Left ventricle myocardium inferior (tissue), 1 donor: Measurements from ENCODE around the gene CDX2. TPM values are rescaled to one million over a fixed set of nuclear protein-coding genes. Genes with fewer than 3 reads are reported as not detected.

Source experiments
- DNase-seq: peaks from one replicate; pipeline ENCODE4 v3.0.0-alpha.2; 2020
- H3K27ac ChIP-seq: fragments of 200-600 bp; replicated peaks from 2 replicates; pipeline ENCODE4 v1.8.0; 2021
- H3K27me3 ChIP-seq: fragments of 200-600 bp; 2 replicates; pipeline ENCODE4 v1.8.0; 2021; ENCODE audit warnings: low read depth
- H3K36me3 ChIP-seq: fragments of 200-600 bp; 2 replicates; pipeline ENCODE4 v1.8.0; 2021
- H3K4me1 ChIP-seq: fragments of 200-600 bp; 2 replicates; pipeline ENCODE4 v1.8.0; 2021
- H3K4me3 ChIP-seq: fragments of 200-600 bp; 2 replicates; pipeline ENCODE4 v1.8.0; 2021; ENCODE audit warnings: mild to moderate bottlenecking, moderate library complexity
- H3K9me3 ChIP-seq: fragments of 200-600 bp; replicated peaks from 2 replicates; pipeline ENCODE4 v1.8.0; 2021
- intact Hi-C: fragments of 100-400 bp; cut with micrococcal nuclease; formaldehyde crosslinking; loops from one replicate; pipeline ENCODE4 v1.11.0; 2022
- total RNA-seq: library from RNA; stranded (reverse); fragmentation: NEBNext Ultra II Directional; extraction: Animal tissue kit (Norgen Biotek cat#: 25700); gene quantifications from one replicate; pipeline ENCODE4 v1.2.1, GENCODE V29; 2021
- TF ChIP-seq, protein P1 (sequence below): fragments of 200-600 bp; IDR thresholded peaks from 2 replicates; pipeline ENCODE4 v1.8.0; 2021; ENCODE audit warnings: antibody characterized with exemption, mild to moderate bottlenecking, borderline replicate concordance
- donor health status: DM: no; HTN: yes; CAD: no; lungs with severe emphysema.

The CDX2 gene
- total RNA-seq, 1 donor from 2014 or later = not detected

- peaks cover 100% of the 10 kb centered on the region for H3K27me3 ChIP-seq
- H3K36me3 ChIP-seq = no peaks in the 10 kb centered on the region
- DNase-seq = no peak
- no peak overlapping the region for H3K4me3 ChIP-seq
- TF ChIP-seq, protein P1, sequence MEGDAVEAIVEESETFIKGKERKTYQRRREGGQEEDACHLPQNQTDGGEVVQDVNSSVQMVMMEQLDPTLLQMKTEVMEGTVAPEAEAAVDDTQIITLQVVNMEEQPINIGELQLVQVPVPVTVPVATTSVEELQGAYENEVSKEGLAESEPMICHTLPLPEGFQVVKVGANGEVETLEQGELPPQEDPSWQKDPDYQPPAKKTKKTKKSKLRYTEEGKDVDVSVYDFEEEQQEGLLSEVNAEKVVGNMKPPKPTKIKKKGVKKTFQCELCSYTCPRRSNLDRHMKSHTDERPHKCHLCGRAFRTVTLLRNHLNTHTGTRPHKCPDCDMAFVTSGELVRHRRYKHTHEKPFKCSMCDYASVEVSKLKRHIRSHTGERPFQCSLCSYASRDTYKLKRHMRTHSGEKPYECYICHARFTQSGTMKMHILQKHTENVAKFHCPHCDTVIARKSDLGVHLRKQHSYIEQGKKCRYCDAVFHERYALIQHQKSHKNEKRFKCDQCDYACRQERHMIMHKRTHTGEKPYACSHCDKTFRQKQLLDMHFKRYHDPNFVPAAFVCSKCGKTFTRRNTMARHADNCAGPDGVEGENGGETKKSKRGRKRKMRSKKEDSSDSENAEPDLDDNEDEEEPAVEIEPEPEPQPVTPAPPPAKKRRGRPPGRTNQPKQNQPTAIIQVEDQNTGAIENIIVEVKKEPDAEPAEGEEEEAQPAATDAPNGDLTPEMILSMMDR = no peak
- intact Hi-C loops = no loop called here
- no peak overlapping the region for H3K27ac ChIP-seq
- H3K4me1 ChIP-seq = peaks cover 41% of the 10 kb centered on the region
- H3K9me3 ChIP-seq = no peaks in the 10 kb centered on the region
Observed at GRCh38 chr13:27922883-27923612, 46.1 kb downstream of the CDX2 start.

DNA sequence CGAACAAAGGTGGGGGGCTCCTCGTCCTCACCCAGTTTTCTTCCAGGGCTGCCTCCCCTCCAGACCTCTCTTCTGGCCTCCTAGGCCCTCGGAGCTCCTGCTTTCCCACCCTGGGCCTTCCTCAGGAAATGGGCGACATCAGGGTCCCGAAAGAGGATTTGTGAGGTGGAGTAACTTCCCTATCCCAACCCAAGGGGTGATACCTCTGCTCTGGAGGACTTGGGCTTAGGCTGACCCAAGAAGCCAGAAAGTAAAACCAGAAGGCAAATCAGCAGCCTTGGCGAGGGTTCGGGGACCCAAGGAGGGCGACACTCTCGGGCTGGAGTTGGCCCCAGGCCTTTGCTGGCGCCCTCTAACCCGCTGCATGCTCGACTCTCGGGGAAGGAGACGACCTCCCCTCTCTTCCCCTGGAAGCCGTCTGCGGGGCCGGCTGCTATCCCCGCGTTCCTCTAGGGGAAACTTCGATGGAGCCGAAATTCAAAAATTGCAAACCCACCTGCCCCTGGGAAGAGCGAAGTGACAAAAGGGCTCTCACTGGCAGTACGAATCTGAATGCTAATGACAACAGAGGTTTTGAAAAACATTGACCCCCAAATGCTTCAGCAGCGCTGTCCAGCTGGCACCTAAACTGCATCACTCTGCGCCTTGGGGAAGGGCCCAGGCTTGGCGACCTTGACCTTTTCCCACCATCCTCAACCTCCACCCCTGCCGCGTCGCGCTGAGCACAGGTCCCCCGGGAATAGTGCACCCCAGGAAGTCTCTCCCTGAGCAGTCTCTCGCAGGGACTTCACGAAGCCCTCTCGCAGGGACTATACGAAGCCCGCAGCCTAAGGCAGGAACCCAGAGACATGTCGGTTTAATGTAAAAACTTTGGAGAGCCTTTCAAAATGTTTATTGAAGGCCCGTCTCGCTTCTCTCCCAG is 46.9 kb downstream of the CDX2 start:
- peak overlapping the region; percentile 58 for H3K4me3 ChIP-seq
- H3K27ac ChIP-seq = no peak overlapping the region
- no peaks in the 10 kb centered on the region for H3K36me3 ChIP-seq
- H3K9me3 ChIP-seq = no peaks in the 10 kb centered on the region
- peaks cover 100% of the 10 kb centered on the region for H3K27me3 ChIP-seq
- no peak for DNase-seq
- intact Hi-C loops = no loop called here
- peaks cover 50% of the 10 kb centered on the region for H3K4me1 ChIP-seq
- TF ChIP-seq, protein P1 = no peak

GRCh38 chr13:27921421-27921960 is 47.6 kb downstream of the CDX2 start:
- DNase-seq = no peak
- H3K27me3 ChIP-seq = peaks cover 100% of the 10 kb centered on the region
- intact Hi-C loops = no loop called here
- no peaks in the 10 kb centered on the region for H3K9me3 ChIP-seq
- TF ChIP-seq, protein P1 = no peak
- no peaks in the 10 kb centered on the region for H3K36me3 ChIP-seq
- no peak overlapping the region for H3K27ac ChIP-seq
- peaks cover 46% of the 10 kb centered on the region for H3K4me1 ChIP-seq
- peak overlapping the region; percentile 58 for H3K4me3 ChIP-seq

GRCh38 chr13:27920677-27921420 is 48.3 kb downstream of the CDX2 start:
- intact Hi-C loops = no loop called here
- H3K27me3 ChIP-seq = peaks cover 100% of the 10 kb centered on the region
- H3K9me3 ChIP-seq = no peaks in the 10 kb centered on the region
- TF ChIP-seq, protein P1 = no peak
- H3K36me3 ChIP-seq = no peaks in the 10 kb centered on the region
- no peak overlapping the region for H3K27ac ChIP-seq
- DNase-seq = no peak
- peak overlapping the region; percentile 58 for H3K4me3 ChIP-seq
- peaks cover 46% of the 10 kb centered on the region for H3K4me1 ChIP-seq
